ENCODE data around the gene ATF6B.

The ATF6B gene

GRCh38 chr6:32140420-32141046, 12.5 kb upstream of the ATF6B start:
- DNase-seq (ENCODE audit: low read depth): no peak
- H3K4me3 ChIP-seq (ENCODE audit: low read length): no peak overlapping the region
- TF ChIP-seq CTCF (IDR thresholded peaks at IDR 0.05; ENCODE audit: insufficient read depth, low read depth, low read length, missing control alignments): no peak

- H3K4me3 ChIP-seq (ENCODE audit: low read length): no peak overlapping the region
- DNase-seq (ENCODE audit: low read depth): no peak
- no peak for TF ChIP-seq CTCF (IDR thresholded peaks at IDR 0.05; ENCODE audit: insufficient read depth, low read depth, low read length, missing control alignments)
These were observed 11.5 kb upstream of the ATF6B start for GRCh38 chr6:32139590-32139989.

- no peak for TF ChIP-seq CTCF (IDR thresholded peaks at IDR 0.05; ENCODE audit: insufficient read depth, low read depth, low read length, missing control alignments)
- H3K4me3 ChIP-seq (ENCODE audit: low read length): no peak overlapping the region
- DNase-seq (ENCODE audit: low read depth): no peak
These were observed 9.4 kb upstream of the ATF6B start for GRCh38 chr6:32137454-32137853.

GRCh38 chr6:32133786-32134185, 5.7 kb upstream of the ATF6B start:
- no peak for TF ChIP-seq CTCF (IDR thresholded peaks at IDR 0.05; ENCODE audit: insufficient read depth, low read depth, low read length, missing control alignments)
- DNase-seq (ENCODE audit: low read depth): no peak
- H3K4me3 ChIP-seq (ENCODE audit: low read length): no peak overlapping the region

- no peak for TF ChIP-seq CTCF (IDR thresholded peaks at IDR 0.05; ENCODE audit: insufficient read depth, low read depth, low read length, missing control alignments)
- DNase-seq (ENCODE audit: low read depth): peak; percentile 84
These were observed 4.1 kb upstream of the ATF6B start for GRCh38 chr6:32132110-32132509.

GRCh38 chr6:32131439-32131948, 3.4 kb upstream of the ATF6B start:
- DNase-seq (ENCODE audit: low read depth): no peak
- no peak for TF ChIP-seq CTCF (IDR thresholded peaks at IDR 0.05; ENCODE audit: insufficient read depth, low read depth, low read length, missing control alignments)
- H3K4me3 ChIP-seq (ENCODE audit: low read length): no peak overlapping the region

More at GRCh38 chr6:32132110-32132509, 4.1 kb upstream of the ATF6B start:
- no peak overlapping the region for H3K4me3 ChIP-seq (ENCODE audit: low read length)

All from epithelial cell of esophagus (primary cell).